PC-3 (cell line): ENCODE measurements around the gene TMEM184A.

ENCODE experiments used
- CTCF ChIP-seq: fragments of 300-600 bp; sonication (generic); conservative IDR thresholded peaks from 2 replicates; pipeline ENCODE4 v1.5.1; 2017; ENCODE audit warnings: antibody characterized with exemption, low read depth, mild to moderate bottlenecking, low read length
- EZH2 ChIP-seq: fragments of 300-600 bp; sonication (generic); IDR thresholded peaks from one replicate; pipeline ENCODE4 v1.6.1; 2017; ENCODE audit warnings: antibody characterized with exemption, mild to moderate bottlenecking, low read length; ENCODE audit not compliant: unreplicated experiment

GRCh38 chr7:1531979-1532455, 24.0 kb downstream of the TMEM184A start:
- TF ChIP-seq CTCF (no peak), EZH2 (no peak)
